ENCODE results near the gene REPIN1.

Gene REPIN1

DNA sequence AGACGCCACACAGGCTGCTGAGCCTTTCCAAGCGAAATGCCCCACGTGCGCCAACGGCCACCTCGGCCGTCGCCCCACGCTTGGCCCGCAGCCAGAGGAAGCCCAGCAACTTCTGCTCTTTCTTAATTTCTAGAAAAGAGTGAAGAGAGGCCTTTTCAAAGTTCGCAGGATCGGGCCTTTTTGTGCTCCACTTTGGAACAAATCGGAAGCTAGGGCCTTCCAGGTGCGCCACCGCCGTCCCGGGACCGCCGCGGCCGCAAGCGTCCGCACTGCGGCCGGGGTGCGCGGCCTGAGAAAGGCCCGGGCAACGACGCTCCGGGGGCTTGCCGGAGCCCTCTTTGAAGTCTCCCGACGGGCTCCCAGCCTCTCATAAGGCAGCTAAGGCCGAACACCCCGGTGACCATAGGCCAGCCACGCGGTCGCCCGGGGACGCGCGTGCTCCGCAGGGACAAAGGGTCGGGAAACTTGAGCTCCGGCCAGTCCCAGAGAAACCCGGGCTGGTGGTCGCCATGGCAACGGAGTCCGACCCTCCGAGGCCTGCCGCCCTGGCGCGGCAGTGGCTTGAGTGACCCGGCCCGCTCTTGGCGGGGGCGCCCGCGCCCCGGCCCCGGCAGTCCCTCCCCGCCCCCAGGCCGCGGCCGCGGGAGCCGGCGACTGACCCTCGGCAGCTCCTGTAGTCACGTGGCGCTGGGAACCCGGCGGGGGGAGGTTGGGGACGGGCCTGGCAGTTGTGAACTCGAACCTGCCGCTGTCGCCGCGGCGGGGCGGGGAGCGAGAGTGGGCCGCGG, at the start of gene REPIN1:
Gene REPIN1, plus strand, starts transcription at position 727 of the 788 bp plus-strand sequence. CDS start 890 bp downstream, outside the sequence.
- no peak for DNase-seq

DNA sequence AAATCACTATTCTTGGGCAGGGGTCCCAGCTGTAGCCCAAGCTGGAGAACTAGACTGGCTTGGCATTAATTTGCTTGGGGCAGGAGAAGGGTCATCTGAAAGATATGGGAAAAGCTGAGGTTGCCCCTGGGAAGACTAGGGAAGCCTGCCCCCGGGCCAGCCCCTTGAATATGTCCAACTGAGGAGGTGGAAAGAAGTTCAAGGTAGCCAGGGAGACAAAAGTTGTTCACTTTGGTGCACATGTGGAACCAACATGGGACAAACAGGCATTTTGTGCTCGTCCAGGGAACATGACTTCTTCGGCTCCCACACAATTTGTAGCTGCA, 46.9 kb upstream of the REPIN1 start:
- no peak for DNase-seq

DNA sequence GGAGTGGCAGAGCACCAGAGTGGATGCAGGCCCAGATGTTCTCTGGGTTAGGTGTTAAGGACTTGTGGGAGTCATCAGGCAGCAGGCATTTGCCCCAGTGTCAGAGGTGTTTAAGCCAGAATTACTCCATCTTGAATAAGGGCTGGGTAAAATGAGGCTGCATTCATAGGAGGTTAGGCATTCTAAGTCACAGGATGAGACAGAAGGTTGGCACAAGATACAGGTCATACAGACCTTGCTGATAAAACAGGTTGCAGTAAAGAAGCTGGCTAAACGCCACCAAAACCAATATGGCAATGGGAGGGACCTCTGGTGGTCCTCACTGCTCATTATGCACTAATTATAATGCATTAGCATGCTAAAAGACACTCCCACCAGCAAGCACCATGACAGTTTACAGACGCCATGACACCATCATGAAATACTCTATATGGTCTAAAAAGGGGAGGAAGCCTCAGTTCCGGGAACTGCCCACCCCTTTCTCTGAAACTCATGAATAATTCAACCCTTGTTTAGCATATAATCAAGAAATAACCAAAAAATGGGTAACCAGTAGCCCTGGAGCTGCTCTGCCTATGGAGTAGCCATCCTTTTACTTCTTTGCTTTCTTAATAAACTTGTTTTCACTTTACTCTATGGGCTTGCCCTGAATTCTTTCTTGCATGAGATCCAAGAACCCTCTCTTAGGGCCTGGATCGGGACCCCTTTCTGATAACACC, 46.3 kb upstream of the REPIN1 start:
- DNase-seq: no peak

DNA sequence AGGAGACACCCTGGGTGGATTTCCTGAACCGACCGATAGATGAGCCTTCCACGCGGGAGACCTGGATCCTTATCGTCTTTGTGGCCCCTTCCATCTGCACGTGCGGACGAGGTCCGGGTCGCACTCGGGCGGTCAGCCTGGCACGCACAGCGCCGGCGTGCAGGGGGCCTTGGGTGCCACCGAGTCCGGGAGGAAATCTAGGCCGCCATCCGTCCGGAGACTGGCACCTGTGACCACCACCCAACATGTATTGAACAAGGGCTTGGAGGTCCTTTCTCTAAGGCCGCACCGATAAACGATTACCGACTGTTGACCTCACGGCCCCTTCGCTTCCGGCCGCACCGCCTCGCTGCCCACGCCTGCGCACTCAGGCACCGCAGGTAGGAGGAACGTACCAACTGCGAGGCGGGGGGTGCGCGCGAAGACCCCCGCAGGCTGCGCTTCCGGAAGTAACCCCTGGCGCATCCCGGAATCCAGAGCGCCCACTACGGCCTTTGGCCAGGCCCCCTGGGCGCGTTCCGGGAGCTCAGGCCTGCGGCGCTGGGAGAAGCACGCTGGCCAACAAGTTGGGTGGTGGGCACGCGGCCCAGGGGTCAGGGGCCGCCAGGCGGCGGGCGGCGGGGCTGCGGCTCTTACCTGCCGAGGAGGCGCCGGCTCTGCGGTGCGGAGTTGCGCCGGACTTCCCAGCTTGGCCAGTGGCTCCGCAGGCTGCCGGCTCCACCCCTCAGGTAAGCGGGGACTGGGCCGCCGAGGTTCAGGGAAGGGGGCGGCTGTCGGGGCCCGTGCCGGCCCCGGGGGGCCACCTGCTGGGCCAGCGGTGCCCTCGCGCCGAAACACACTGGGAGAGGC, 45.6 kb upstream of the REPIN1 start, which contains the start of the genes ACTR3C and LRRC61:
Gene ACTR3C, minus strand, starts transcription at position 713 of the 849 bp plus-strand sequence. CDS start 28,249 bp downstream, outside the sequence.
Gene LRRC61, plus strand, starts transcription at position 523 of the 849 bp plus-strand sequence. CDS start 13,507 bp downstream, outside the sequence.
- no peak for DNase-seq

DNA sequence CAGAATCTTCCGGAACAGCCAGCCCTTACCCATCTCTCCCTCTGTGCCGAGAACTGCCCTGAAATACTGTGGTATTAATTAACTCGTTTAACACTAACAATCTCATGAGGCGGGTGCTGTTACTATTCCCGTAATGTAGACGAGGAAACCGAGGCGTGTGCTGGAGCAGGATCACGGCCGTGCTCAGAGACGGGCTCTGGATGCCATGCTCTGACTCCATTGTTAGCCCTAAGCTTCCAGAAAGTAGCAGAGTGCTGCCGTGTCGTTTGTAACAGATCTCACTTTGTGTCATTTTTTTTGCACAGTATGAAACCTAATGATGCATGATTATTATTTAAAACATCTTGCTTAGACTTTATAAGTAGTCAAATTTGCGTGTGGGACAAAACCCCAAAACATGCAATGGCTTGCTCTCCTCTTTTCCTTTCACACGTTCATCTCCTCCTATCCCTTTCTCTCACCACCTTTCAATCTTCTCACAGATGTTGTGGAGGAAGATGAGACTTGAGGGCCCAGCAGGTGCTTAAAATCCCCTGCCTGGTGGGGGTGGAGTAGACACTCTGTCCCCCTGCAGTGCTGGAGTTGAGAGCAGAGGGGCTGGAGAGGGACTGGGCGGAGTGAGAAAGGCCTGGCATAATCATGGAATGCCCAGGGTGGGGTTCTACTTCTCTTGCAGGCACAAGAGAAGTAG, 44.8 kb upstream of the REPIN1 start:
- DNase-seq: no peak

DNA sequence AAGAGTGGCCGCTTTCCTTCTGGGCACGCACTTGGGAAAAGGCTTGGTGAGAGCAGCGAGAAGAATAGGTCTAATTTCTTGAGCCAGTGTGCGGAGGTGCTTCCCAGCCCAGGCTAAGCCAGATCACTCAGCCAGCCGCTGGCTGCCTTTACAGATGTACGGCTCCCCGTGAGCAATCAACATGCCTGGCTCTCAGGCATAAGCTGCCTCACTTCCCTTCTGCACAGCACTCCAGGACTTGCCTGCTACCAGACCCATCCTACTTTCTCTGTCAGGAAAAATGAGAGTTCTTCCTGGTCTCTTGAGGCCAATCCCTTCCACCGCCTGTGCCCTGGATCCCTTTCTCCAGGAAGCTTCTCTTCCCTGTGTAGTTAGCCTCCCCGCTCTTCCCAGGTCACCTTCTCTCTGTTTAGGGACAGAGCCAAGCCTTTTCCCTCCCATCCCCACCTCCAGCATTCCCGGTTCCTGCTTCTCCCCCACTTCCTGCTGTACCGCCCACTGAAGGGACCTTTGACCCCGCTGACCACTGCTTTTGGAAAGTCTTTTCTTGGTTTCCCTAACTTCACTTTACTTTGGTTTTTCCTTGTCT, 44.2 kb upstream of the REPIN1 start:
- DNase-seq: no peak

DNA sequence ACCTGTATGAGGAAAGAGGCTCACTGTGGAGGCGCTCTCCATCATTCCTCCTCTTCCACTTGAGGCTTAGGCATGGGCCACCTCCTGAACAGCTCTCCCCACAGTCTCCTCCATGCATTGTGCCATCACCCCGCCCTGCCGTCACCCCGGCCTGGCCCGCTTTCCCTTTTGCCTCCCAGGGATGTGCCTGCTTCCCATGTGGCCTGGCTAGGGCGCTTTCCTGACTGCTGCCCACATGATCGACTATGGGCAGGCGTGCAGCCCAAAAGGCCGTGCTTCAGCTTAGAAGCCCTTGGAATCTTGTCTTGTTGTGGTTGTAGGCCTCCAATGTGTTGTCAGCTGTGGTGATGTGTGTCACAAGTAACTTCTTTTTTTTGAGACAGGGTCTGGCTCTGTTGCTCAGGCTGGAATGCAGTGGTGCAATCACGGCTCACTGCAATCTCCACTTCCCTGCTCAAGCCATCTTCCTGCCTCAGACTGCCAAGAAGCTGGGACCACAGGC, 43.5 kb upstream of the REPIN1 start:
- DNase-seq: no peak

DNA sequence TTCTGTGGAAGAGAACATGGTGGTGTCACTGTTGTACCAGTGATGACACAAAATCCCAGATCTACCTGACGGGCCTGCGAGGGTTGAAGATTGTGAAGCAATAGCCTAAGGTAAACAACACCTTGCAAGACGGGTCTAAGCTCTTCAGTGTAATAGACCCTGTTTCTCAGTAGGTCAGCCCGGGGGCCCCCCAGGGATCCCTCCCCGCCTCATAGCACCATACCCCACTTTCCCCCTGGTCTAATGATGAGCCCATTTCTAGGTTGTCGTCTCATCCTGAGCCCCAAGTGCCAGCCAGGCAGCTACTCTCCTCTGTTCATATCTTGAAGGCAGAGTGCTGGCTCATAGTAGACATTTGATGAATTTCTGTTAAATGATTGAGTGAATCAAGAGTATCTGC, 42.7 kb upstream of the REPIN1 start:
- DNase-seq: no peak

DNA sequence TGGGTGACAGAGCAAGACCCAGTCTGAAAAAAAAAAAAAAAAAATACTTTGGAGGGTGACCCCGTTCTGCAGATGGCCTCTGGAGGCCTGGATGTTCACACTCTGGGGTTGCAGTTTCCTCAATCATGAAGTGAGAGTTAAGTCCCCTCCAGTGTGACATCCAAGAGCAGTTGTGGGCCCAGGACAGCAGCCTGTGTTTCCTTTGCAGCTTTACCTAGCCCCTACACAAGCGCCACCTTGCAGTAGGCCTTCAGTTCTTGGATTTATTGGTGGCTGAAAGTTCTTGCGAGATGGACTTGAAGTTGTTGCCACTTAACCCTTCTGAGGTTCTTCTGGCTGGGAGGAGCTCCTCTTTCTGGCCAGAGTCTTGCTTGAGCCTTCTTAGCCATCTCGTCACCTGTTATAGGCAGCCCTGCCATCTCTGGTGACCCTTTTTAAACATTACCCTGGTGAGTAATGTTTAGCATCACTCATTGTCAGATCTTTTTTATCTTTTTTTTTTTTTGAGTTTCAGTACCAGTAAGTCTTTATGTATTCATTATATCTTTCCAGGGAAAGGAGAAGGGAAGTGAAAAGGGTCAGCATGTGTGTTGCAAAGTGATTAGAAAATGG, 41.9 kb upstream of the REPIN1 start:
- DNase-seq: no peak

DNA sequence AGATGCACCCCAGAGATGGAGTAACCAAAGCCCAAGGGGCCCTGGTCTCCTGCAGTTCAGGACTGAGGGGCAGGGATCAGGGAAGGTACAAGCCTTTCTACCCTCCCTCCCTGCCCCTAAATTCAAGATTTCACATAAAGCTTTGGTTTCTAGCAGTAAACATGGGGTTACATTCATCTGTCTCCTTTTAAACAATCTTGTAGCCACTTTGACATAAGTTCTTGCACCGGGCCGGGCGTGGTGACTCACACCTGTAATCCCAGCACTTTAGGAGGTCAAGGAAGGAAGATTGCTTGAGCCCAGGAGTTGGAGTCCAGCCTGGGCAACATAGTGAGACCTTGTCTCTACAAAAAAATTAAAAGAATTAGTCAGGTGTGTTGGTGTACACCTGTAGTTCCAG, 41.3 kb upstream of the REPIN1 start:
- no peak for DNase-seq

DNA sequence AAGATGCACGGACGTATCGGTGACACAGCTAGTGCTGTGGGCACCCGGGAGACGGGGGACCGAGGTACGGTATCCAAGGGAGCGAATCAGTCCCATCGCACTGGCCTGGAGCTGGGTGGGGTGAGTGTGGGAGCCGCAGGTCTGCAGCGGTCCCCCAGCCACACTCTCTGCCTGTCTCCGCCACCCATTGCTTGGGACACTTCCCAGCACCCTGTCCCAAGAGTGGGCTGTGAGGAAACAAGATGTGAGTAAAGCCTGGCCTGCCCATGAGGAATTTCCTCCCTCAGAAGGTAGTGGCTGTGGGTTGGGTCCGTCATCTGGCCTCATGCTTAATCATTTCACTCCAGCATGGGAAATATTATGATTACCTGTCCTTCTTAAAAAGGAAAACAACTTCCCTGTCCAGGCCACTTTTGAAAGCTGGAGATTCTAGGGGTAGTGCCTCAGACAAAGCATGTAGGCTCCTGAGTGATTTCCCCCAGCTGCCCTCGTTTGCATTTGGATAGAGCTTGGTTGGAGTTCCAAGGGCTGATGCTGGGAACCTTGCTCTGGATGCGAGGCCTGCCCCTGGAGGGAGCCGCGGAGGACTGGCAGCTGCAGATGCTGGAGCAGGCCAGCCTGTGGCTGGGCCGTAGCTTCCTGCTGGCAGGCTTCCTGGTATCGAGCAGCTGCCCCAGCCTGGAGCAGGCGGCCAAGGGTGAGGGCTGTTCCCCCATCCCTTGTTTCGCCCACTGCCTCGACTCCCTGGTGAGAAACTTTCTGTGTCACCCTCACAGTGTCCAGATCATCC, 39.1 kb upstream of the REPIN1 start:
- DNase-seq: no peak

DNA sequence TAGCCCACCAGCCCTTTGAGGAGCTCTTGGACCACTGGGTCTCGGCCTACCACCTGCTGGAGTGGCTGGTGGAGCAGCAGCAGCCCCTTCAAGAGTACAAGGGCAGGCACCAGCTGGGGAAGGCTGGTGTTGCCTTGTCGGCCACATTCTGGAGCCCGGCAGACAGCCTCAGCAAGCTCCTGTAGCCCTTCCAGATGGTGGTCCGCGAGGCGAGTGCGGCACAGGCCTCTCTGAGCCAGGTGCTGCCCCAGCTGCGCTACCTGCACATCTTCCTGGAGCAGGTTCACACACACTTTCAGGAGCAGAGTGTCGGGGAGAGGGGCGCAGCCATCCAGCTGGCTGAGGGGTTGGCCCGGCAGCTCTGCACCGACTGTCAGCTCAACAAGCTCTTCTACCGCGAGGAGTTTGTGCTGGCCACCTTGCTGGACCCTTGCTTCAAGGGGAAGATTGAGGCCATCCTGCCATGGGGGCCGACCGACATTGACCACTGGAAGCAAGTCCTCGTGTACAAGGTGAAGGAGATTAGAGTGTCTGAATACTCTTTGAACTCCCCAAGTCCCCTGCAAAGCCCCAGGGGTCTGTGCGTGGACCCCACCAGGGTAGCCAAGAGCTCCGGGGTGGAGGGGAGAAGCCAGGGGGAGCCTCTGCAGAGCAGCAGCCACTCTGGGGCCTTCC, 38.3 kb upstream of the REPIN1 start:
- no peak for DNase-seq

DNA sequence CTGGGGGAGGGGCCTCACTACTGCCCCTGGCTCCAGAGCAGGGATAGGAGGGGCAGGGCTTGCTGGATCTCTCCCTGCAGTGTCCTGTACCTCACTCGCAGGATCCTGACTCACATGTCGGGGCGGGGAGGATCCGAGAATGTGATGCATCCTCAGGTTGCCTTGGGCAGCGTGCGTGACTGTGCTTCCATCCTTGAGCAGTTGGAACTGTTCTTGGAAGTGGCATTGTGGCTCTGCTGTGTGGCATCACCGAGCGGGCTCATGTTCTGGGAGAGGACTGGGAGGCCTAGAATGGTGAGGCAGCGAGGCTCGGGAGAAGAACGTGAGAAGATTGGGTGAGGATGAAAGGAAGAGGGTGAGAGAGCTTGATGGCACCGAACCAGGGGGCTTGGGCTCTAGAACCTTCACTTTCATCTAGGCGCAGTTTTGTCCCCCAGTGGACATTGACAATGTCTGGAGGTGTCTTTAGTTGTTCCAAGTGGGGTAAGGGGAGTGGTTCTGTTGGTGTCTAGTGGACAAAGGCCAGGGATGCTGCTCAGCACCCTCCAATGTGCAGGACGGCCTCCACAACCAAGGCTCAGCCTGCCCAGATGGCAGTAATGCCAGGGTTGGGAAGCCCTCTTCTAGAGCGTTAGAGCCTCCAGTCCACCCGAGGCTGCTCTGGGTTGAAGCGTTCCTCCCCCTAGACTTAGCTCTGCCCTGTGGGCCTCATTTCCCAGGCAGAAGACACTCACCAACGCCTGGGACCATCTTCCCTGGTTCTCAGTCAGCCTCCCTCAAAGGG, 35.6 kb upstream of the REPIN1 start:
- DNase-seq: no peak

DNA sequence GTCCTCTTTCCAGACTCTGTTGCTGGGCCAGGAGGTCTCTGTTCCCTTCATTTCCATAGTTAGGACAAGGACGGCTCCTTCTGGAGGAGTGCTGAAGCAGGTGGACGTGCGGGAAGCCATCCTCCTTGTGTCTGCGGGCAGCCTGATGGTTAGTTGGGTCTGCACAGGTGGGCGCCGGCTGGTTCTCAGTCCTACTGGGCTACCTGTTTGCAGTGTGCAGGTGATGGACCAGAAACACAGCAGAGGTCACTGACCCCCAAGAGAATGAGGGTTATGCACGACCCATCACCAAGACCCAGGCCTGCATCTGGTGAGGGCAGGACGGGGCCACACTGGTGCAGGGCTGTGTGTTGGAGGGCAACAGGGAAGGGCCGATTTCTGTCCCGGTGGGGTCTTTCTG, 35.0 kb upstream of the REPIN1 start:
- no peak for DNase-seq

DNA sequence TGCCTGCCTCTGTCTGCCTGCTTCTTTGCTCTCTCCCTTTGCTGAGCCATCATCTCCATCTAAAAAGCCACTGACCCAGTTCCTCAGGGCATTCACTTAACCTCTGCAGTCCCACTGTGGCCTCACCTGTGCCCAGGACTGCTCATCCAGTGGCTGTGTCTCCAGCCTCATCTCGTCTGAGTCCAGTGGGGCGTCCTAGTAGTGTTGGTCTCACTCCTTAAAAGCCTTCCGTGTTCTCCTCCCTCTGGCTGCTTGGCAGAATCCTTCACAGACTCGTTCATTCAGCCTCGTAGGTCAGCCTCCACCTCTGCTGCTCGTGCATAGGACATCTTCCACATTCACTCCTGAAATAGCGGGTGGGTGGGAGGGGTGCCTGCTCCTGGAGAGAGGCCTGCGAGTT, 34.5 kb upstream of the REPIN1 start:
- DNase-seq: no peak

DNA sequence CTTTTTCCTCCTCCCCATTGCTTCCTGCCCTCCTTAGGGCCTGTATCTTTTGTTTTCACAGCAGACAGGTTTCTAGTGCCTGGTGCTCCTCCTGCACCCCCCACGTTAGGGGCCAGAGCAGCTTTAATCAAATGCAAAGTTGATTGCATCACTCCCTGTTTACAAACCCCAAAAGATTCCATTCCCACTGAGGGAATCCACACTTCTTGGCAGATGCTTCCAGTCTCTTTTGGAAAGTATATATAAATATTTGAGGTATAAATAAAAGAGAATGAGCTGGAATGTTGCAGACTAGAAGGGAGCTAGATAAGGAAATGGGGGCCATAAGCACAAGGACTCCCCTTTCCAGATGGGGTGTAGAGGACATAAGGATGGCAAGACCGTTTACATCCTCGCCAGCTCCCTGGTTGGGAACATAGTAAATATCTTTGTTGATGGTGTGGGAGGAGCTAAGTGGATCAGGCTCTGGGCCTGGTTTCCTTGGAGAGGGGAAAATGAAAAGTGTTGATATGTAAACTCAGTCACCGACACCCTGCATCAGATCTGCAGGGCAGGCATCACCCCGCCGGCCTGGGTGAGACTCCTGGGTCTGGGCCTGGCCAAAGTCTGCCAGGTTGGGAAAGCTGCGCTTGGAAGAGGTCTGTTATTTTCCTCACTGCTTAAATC, 33.4 kb upstream of the REPIN1 start:
- no peak for DNase-seq

DNA sequence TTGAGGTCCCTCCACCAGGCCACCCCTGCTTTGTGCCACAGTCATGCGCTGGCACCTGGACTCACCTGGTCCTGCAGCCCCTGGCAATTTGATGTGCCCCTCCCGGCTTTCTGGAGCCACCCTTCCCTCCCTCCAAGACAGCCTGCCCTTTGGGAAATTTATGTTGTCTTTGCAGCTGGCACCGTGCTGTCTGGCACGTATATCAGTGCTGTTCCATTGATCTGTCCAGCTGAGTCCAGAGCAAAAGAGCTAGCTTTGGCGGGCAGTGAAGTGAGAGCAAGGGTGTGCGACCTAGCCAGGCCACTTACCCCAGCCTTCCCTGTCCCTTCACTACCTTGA, 32.9 kb upstream of the REPIN1 start:
- no peak for DNase-seq

DNA sequence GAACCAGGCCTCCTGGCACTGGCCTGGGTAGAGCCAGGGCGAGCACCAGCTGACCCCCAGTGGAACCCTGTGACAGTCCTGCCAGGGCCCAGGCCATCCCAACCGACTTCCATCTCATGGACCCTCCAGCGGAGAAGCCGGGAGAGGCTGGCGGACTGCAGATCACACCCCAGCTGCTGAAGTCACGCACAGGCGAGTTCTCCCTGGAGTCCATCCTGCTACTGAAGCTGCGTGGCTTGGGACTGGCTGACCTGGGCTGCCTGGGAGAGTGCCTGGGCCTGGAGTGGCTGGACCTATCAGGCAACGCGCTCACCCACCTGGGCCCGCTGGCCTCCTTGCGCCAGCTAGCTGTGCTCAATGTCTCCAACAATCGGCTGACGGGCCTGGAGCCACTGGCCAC, 31.9 kb upstream of the REPIN1 start:
- DNase-seq: no peak

DNA sequence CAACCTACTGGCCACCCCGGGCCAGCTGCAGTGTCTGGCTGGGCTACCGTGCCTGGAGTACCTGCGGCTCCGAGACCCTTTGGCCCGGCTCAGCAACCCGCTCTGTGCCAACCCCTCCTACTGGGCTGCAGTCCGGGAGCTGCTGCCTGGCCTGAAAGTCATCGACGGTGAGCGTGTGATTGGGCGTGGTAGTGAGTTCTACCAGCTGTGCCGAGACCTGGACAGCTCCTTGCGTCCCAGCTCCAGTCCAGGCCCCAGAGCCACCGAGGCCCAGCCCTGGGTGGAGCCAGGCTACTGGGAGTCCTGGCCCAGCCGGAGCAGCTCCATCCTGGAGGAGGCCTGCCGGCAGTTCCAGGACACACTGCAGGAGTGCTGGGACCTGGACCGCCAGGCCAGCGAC, 31.4 kb upstream of the REPIN1 start:
- DNase-seq: no peak

Measured in SIG-M5 (cell line).